ENCODE results near the gene NAA38.

DNA sequence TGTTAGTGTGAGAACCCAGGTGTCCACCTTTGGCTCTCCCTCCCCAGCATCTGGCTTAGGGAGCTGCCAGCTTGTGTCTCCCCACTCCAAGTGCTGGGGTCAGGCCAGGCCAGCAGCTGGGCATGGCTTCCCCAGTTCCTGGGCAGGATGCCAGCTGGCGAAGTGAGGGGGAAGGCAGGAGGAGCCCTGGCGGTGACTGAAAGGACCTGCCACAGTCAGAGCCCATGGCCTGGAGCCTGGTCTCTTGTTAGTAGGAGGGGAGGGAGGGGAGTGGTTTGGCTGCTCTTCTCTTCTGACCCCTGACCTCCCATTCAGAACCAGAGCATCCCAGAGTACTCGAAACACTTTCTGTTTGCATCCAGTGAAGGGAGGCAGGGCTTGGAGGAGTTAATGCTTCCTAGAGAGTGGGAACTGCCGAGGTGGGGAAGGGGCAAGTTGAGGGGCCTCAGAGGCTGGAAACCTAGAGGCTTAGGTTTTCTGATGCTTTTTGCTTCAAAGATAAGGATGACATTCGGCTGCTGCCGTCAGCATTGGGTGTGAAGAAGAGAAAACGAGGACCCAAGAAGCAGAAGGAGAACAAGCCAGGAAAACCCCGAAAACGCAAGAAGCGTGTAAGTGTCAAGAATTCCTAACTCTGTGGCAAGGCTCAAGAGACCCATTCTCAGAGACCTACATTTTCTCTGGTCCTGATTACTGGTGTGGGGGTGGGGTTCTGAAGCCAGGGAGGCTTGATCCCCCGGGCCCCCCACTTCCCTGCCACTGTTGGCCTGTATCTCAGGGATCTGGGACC is 32.0 kb upstream of the NAA38 start:
- no peak for TF ChIP-seq EZH2 (IDR thresholded peaks at IDR 0.05; ENCODE audit: insufficient read depth, poor library complexity, severe bottlenecking)
- TF ChIP-seq EZH2phosphoT487 (IDR thresholded peaks at IDR 0.05; ENCODE audit: insufficient read depth, low read depth), result no peak
